Measurements from ENCODE around the gene KCNA3. TPM values are rescaled to one million over a fixed set of nuclear protein-coding genes. Genes with fewer than 3 reads are reported as not detected.
A peak's percentile ranks its signal among the peaks of the same experiment; 100 is the strongest.

The KCNA3 gene
- total RNA-seq, 1 experiment from 2014 or later = not detected

GRCh38 chr1:110643879-110644472 is 30.8 kb downstream of the KCNA3 start:
- no peak for DNase-seq (ENCODE audit: extremely low read depth, low read depth)

GRCh38 chr1:110639724-110640386 is 34.9 kb downstream of the KCNA3 start:
- DNase-seq (ENCODE audit: extremely low read depth, low read depth) = no peak

- DNase-seq (ENCODE audit: extremely low read depth, low read depth) = no peak
These were observed 36.2 kb downstream of the KCNA3 start for GRCh38 chr1:110638556-110638955.

GRCh38 chr1:110638058-110638457 is 36.7 kb downstream of the KCNA3 start:
- DNase-seq (ENCODE audit: extremely low read depth, low read depth) = no peak

- no peak for DNase-seq (ENCODE audit: extremely low read depth, low read depth)
These were observed 37.3 kb downstream of the KCNA3 start for GRCh38 chr1:110637475-110637874.

GRCh38 chr1:110636149-110636935 is 38.4 kb downstream of the KCNA3 start:
- DNase-seq (ENCODE audit: extremely low read depth, low read depth) = no peak

- DNase-seq (ENCODE audit: extremely low read depth, low read depth) = no peak
These were observed 39.3 kb downstream of the KCNA3 start for GRCh38 chr1:110635434-110635833.

- no peak for DNase-seq (ENCODE audit: extremely low read depth, low read depth)
These were observed 40.1 kb downstream of the KCNA3 start for GRCh38 chr1:110634455-110635311.

- DNase-seq (ENCODE audit: extremely low read depth, low read depth) = no peak
These were observed 40.7 kb downstream of the KCNA3 start for GRCh38 chr1:110634086-110634454.

- no peak for DNase-seq (ENCODE audit: extremely low read depth, low read depth)
These were observed 41.1 kb downstream of the KCNA3 start for GRCh38 chr1:110633646-110634030.

GRCh38 chr1:110631836-110632620 is 42.7 kb downstream of the KCNA3 start:
- DNase-seq (ENCODE audit: extremely low read depth, low read depth) = no peak

- DNase-seq (ENCODE audit: extremely low read depth, low read depth) = peak; percentile 60
These were observed 43.7 kb downstream of the KCNA3 start for GRCh38 chr1:110630839-110631663.

- DNase-seq (ENCODE audit: extremely low read depth, low read depth) = no peak
These were observed 46.2 kb downstream of the KCNA3 start for GRCh38 chr1:110628323-110629105.

- DNase-seq (ENCODE audit: extremely low read depth, low read depth) = no peak
These were observed 47.0 kb downstream of the KCNA3 start for GRCh38 chr1:110627764-110628163.

- DNase-seq (ENCODE audit: extremely low read depth, low read depth) = no peak
These were observed 47.9 kb downstream of the KCNA3 start for GRCh38 chr1:110626889-110627288.
